GM18499 (cell line): Measurements from ENCODE around the gene RGS8.

ENCODE experiments used
- ATAC-seq: cut with Tn5 transposase; IDR thresholded peaks from one replicate; pipeline ENCODE4 v1.9.1; 2021; ENCODE audit warnings: moderate number of reproducible peaks; ENCODE audit not compliant: insufficient read depth, unreplicated experiment

Gene RGS8

DNA sequence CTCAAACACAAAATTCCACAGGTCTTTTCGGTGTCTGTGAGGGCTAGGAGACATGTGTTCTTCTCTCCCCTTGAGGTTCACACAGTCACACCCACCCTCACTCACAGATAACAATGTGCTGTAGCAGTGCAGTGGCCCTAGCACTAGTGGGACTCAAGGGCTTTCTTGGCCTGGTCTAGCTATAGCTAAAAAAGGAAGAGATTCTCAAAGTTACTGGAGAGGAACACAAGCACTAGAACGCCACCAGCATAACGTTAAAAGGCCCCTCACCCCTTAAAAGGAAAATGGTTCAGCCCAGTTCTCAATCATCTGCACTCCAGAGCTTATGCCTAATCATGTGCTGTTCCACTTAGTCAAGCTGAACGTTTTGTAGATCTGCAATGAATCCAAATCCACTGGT, 39.5 kb downstream of the RGS8 start:
- ATAC-seq, result no peak

DNA sequence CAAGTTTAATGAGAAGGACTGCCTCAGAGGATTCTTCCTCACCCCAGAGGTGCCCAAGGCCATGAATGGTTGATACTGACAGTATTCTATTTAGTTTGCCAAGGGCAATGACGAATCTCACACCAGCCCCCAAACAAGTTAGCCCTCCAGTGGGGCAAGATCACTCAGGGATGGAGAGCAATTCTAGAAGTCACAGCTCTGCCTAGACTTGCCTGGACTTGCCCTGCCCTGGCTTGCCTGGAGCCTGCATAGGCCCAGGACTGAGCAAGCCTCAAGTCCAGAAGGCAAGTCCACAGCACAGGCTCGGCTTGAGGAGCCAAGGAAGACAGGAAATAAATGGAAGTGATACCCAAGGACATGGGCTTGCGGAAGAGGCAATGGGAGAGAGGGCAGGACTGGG, 40.7 kb downstream of the RGS8 start:
- no peak for ATAC-seq

DNA sequence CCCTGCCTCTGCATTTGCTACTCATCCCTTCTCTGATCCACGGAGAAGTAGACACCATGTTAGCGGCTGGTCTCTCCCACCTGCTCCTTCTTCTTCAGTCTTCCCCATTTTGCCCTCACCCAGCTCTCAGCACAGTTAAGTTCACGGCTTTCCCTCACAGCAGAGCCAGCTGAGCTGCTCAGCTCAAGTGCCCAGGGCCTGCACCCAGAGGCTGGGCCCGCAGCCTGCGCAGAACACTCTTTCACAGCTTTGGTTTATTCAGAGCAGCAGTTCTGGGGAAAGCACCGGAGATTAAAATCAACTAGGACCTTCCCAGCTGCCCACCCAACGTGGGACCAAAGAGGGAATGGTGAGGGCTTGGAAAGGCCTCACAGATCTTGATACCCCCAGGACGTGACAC, 41.9 kb downstream of the RGS8 start:
- no peak for ATAC-seq

DNA sequence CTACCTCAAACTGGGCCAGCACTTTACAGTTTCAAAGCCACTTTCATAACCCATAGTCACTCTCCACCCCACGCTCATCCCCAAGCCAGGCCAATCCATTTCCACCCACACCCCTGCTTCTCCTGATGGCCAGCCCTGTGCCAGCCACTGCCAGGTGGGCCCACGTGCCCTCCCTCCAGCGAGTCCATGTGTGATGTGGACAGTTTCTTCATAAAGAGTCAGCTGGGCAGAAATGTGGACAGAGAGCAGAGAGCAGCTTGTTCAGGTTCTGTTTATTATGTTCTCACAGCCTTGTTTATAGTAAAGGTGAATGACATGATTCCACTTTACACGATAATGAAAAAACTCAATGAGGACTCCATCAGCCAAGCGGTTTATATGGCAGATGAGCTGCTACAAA, 42.8 kb downstream of the RGS8 start:
- no peak for ATAC-seq

DNA sequence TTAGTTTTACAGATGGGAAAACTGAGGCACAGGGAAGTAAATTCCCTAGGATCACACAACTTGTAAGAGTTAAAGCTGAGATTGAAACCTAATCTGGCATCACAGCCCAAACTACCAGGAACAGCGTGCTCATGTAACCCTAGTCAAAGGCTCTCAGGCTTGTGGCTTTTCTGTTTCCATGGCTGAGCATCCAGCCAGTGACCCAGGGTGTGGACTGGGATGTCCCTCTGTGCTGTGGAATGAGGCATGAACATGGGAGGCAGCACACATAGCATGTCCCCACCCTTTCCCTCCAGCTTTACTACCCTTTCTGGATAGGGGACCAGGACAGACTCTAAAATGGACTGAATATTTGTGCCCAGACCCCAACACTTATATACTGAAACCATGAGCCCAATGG, 45.1 kb downstream of the RGS8 start:
- ATAC-seq, result no peak

DNA sequence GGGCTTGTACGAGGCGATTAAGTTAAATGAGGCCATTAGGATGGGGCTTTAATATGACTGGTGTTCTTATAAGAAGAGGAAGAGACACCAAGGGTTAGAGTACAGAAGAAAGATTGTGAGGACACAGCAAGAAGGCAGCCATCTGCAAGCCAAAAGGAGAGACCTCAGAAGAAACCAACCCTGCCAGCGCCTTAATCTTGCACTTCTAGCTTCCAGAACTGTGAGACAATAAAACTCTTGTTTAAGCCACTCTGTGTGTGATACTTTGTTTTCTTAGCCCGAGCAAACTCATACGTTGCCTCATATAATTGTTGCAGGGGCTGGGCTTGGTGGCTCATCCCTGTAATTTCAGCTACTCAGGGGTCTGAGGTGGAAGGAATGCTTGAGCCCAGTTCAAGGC, 46.6 kb downstream of the RGS8 start:
- no peak for ATAC-seq

DNA sequence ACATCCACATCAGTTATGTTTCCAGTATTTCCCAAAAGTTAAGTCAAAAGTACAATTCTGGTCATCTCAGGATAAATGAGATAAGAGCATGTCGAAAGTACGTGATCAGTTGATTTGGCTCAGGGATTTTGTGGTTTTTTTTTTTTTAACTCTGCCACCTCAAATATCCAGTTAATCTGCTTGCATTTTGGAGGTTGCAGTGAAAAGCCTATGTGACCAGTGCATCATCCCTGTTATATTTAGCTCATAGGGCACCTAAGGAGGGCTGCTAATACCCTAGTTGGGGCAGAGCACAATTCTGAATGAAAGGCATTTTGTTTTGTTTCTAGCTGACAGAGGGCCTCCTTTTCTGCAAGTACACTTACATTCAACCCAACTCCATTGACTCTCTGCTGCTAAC, 48.5 kb downstream of the RGS8 start:
- ATAC-seq, result no peak
